ENCODE results near the gene PIP4P1.
"Not testable (repeated sequence)": the region's sequence is repeated elsewhere in the genome, so short reads cannot be mapped to it uniquely, and the experiment has no call there.

Gene PIP4P1

GRCh38 chr14:20461225-20462141, at the start of gene PIP4P1:
PIP4P1 (minus strand) TSS chr14:20461434; CDS start chr14:20461325, 109 bp downstream.
- DNase-seq, result peak; percentile 100

DNA sequence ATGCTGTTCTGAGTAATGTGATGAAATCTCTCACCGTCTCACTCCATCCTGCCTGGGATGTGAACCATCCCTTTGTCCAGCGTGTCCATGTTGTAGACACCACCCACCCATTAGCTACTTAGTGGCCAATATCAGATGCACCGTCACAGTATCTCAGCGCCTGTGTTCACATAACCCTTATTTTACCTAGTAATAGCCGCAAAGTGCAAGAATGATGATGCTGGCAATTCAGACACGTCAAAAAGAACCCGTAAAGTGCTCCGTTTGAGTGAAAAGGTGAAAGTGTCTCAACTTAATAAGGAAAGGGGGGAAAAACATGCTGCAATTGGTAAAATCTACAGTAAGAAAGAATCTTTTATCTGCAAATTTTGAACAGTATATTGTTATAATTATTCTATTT, 47.1 kb upstream of the PIP4P1 start:
- no peak for DNase-seq

GRCh38 chr14:20507537-20507936, 46.3 kb upstream of the PIP4P1 start:
- DNase-seq, result not testable (repeated sequence)

DNA sequence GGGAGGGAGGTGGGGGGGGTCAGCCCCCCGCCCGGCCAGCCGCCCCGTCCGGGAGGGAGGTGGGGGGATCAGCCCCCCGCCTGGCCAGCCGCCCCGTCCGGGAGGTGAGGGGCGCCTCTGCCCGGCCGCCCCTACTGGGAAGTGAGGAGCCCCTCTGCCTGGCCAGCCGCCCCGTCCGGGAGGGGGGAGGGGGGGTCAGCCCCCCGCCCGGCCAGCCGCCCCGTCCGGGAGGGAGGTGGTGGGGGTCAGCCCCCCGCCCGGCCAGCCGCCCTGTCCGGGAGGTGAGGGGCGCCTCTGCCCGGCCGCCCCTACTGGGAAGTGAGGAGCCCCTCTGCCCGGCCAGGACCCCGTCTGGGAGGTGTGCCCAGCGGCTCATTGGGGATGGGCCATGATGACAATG, 45.5 kb upstream of the PIP4P1 start:
- DNase-seq, result not testable (repeated sequence)

- DNase-seq, result not testable (repeated sequence)
Observed at GRCh38 chr14:20506276-20506675, 45.0 kb upstream of the PIP4P1 start.

- DNase-seq, result peak; percentile 86
Observed at GRCh38 chr14:20503898-20504297, 42.7 kb upstream of the PIP4P1 start.

GRCh38 chr14:20501346-20501745, 40.1 kb upstream of the PIP4P1 start:
- DNase-seq, result no peak

DNA sequence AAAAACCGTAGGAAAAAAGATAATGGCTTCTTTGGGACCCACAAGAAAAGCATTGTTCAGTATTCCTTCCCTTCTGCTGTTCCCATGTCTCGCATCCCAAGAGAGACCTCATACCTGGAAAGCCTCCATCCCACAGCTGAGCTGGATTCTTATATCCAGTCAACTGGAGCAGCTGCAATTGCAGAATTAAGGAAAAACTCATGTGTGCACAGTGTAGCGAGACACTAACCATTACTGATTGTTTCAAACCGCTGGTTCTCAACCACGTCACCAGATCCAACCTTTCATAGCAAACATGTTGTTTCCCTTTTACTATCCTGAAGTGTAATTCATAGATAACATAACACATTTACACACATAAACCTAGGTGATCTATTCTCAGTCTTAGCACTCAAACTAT, 38.6 kb upstream of the PIP4P1 start:
- DNase-seq, result no peak

GRCh38 chr14:20499108-20499507, 37.9 kb upstream of the PIP4P1 start:
- DNase-seq, result peak; percentile 75

DNA sequence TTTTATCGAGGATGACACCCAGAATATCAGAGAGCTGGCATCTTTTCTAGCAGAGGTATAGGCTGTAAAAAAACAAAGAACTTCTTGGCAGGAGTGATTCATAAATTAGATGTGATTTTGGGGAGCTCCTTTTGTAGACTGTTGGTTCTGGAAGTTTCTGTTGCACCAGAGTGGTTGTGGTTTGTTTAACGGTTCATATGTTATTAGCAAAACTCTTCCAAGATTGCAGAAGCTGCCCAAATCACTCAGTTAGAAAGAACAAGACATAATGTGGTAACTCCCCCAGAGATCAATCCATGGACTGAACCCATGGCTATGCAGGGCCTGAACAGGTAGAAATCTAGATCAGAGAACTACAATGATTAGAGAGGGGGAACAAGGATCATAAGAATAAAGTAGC, 37.4 kb upstream of the PIP4P1 start:
- DNase-seq, result peak; percentile 82

- DNase-seq, result peak; percentile 76
Observed at GRCh38 chr14:20494935-20495766, 33.9 kb upstream of the PIP4P1 start.

DNA sequence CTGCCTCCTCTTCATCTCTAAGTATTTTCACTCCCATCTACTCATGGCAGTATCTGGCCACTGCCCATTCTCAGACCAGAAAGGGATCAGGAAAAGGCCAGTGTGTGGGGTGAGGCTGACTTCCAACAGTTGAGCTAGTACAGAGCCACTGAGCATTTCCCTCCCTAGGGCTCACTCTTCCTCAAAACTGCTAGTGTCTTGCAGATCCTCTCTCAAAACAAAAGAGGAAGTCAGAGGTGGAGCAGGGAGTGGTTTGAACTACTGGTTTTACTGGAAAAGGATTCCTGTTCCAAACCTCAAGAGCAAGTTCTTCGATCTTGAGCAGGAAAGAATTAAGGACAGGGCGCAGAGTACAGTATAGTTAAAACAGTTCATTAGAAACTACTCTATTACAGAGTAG, 32.4 kb upstream of the PIP4P1 start:
- DNase-seq, result peak; percentile 95

- DNase-seq, result no peak
Observed at GRCh38 chr14:20492486-20492885, 31.3 kb upstream of the PIP4P1 start.

DNA sequence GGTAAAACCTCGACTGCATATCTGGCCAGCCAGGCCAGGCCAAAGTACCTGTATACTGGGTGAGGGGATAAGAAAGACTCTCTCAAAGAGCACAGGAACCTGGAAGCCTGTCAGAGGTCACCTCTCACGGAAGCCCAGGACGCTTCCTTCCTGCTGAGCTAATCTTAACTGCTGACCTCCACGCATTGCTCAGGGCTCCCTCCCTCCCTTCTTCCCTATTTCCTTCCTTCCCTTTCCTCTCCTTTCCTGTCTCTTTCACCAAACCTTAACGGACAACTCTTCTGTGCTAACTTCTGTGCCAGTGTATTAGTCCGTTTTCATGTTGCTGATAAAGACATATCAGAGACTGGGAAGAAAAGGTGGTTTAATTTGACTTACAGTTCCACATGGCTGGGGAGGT, 29.3 kb upstream of the PIP4P1 start:
- DNase-seq, result no peak

GRCh38 chr14:20489093-20489994, 28.1 kb upstream of the PIP4P1 start:
- peak; percentile 80 for DNase-seq

GRCh38 chr14:20487396-20487725, 26.1 kb upstream of the PIP4P1 start:
- no peak for DNase-seq

- peak; percentile 57 for DNase-seq
Observed at GRCh38 chr14:20486684-20487395, 25.6 kb upstream of the PIP4P1 start.

- no peak for DNase-seq
Observed at GRCh38 chr14:20485900-20486299, 24.7 kb upstream of the PIP4P1 start.

DNA sequence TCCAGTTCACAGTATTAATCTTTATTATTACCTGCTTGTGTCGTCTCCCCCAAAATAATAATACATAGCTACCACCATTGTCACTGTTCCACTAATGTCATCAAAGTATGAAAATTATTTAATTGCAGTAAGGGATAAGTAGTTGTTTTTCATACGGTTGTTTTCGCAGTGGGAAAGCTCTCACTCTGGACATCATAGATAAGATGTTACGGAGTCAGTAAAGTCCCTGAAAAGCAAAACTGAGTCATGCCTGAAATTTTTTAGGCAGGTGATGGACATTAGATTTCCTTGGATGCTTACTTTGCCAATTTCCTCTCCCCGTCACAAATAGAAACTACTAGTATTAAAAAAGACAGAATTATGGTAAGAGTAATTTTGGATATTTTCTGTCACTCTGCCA, 21.1 kb upstream of the PIP4P1 start:
- no peak for DNase-seq

GRCh38 chr14:20478894-20479293, 17.7 kb upstream of the PIP4P1 start:
- no peak for DNase-seq

- DNase-seq, result peak; percentile 59
Observed at GRCh38 chr14:20477211-20477876, 16.1 kb upstream of the PIP4P1 start.

GRCh38 chr14:20476776-20477175, 15.5 kb upstream of the PIP4P1 start:
- no peak for DNase-seq
